ENCODE results near the gene USP32.

DNA sequence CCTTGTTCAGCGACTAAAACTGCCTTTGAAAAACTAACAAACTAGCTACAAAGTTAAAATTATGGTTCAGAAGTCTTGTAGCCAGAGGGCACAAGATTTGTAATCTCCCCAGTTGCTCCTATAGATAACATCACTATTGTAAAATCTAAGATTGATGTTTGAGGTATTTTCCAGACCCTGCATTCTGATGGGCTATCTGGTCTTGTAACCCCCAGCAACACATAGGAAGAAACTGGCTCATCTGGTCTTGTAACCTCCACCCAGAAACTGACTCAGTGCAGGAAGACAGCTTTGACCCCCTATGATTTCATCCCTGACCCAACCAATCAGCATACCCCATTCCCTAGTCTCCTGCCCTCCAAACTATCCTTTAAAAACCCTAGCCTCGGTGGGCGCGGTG lies 18.1 kb upstream of the USP32 start:
- TF ChIP-seq, protein P1, sequence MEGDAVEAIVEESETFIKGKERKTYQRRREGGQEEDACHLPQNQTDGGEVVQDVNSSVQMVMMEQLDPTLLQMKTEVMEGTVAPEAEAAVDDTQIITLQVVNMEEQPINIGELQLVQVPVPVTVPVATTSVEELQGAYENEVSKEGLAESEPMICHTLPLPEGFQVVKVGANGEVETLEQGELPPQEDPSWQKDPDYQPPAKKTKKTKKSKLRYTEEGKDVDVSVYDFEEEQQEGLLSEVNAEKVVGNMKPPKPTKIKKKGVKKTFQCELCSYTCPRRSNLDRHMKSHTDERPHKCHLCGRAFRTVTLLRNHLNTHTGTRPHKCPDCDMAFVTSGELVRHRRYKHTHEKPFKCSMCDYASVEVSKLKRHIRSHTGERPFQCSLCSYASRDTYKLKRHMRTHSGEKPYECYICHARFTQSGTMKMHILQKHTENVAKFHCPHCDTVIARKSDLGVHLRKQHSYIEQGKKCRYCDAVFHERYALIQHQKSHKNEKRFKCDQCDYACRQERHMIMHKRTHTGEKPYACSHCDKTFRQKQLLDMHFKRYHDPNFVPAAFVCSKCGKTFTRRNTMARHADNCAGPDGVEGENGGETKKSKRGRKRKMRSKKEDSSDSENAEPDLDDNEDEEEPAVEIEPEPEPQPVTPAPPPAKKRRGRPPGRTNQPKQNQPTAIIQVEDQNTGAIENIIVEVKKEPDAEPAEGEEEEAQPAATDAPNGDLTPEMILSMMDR (IDR thresholded peaks at IDR 0.05), result no peak
- no peak for TF ChIP-seq POLR2A (IDR thresholded peaks at IDR 0.05)
